Measurements from ENCODE around the gene SPAAR. TPM values are rescaled to one million over a fixed set of nuclear protein-coding genes. Genes with fewer than 3 reads are reported as not detected.
A peak's percentile ranks its signal among the peaks of the same experiment; 100 is the strongest.

The SPAAR gene, protein sequence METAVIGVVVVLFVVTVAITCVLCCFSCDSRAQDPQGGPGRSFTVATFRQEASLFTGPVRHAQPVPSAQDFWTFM
- total RNA-seq: not detected in 2 replicates
- long read RNA-seq: 0 reads

- no peak for DNase-seq (ENCODE audit: low spot score, unreplicated experiment)
- Mint-ChIP-seq H3K4me1 (ENCODE audit: low read depth) (peaks cover 13% of the 10 kb centered on the region), H3K36me3 (ENCODE audit: insufficient read depth) (no peaks in the 10 kb centered on the region), H3K27ac (peak within 1 kb of the TSS; percentile 28), H3K4me3 (ENCODE audit: low read depth) (no peak within 1 kb of the TSS), H3K27me3 (peaks cover 12% of the 10 kb centered on the region), H3K9me3 (ENCODE audit: low read depth) (no peaks in the 10 kb centered on the region)
- no peak for TF ChIP-seq CTCF (IDR thresholded peaks at IDR 0.05; ENCODE audit: unreplicated experiment)
Observed at GRCh38 chr9:35909274-35909673, at the start of gene SPAAR. SPAAR (plus strand) TSS chr9:35909490; CDS start chr9:35910464, 974 bp downstream.

- Mint-ChIP-seq H3K4me3 (ENCODE audit: low read depth) (no peak overlapping the region), H3K4me1 (ENCODE audit: low read depth) (peaks cover 3% of the 10 kb centered on the region), H3K27me3 (peaks cover 43% of the 10 kb centered on the region), H3K36me3 (ENCODE audit: insufficient read depth) (peaks cover 2% of the 10 kb centered on the region), H3K9me3 (ENCODE audit: low read depth) (no peaks in the 10 kb centered on the region), H3K27ac (no peak overlapping the region)
- no peak for DNase-seq (ENCODE audit: low spot score, unreplicated experiment)
- TF ChIP-seq CTCF (IDR thresholded peaks at IDR 0.05; ENCODE audit: unreplicated experiment): no peak
Observed at GRCh38 chr9:35859990-35860339, 49.3 kb upstream of the SPAAR start.

GRCh38 chr9:35861161-35861897 is 48.0 kb upstream of the SPAAR start:
- H3K27ac Mint-ChIP-seq: no peak overlapping the region
- H3K9me3 Mint-ChIP-seq (ENCODE audit: low read depth): no peaks in the 10 kb centered on the region
- no peak for DNase-seq (ENCODE audit: low spot score, unreplicated experiment)
- H3K36me3 Mint-ChIP-seq (ENCODE audit: insufficient read depth): peaks cover 2% of the 10 kb centered on the region
- H3K27me3 Mint-ChIP-seq: peaks cover 49% of the 10 kb centered on the region
- no peak overlapping the region for H3K4me3 Mint-ChIP-seq (ENCODE audit: low read depth)
- H3K4me1 Mint-ChIP-seq (ENCODE audit: low read depth): peaks cover 3% of the 10 kb centered on the region
- no peak for TF ChIP-seq CTCF (IDR thresholded peaks at IDR 0.05; ENCODE audit: unreplicated experiment)

DNA sequence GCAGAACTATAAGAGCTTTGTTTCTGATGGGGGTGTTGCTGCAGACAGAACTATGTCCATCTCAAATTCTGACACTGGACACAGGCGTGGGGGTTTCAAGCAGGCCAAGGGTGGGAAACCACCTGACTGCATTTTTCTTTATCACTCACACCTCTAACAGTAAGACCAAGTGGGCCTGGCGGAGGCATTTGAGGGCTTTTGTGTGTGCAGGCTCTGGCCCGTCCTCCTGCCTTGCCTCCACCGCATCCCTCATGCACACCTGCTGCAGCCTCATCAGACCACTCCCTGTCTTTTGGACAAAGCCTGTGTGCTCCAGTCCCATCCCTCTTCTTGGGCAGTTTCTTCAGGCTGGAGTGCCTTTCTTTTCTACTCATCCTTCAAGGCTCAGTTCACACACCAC is 47.0 kb upstream of the SPAAR start:
- Mint-ChIP-seq H3K27ac (no peak overlapping the region), H3K36me3 (ENCODE audit: insufficient read depth) (peaks cover 2% of the 10 kb centered on the region), H3K9me3 (ENCODE audit: low read depth) (no peaks in the 10 kb centered on the region), H3K4me1 (ENCODE audit: low read depth) (peaks cover 3% of the 10 kb centered on the region), H3K4me3 (ENCODE audit: low read depth) (no peak overlapping the region), H3K27me3 (peaks cover 46% of the 10 kb centered on the region)
- no peak for TF ChIP-seq CTCF (IDR thresholded peaks at IDR 0.05; ENCODE audit: unreplicated experiment)
- no peak for DNase-seq (ENCODE audit: low spot score, unreplicated experiment)

- H3K27me3 Mint-ChIP-seq: peaks cover 45% of the 10 kb centered on the region
- DNase-seq (ENCODE audit: low spot score, unreplicated experiment): no peak
Observed at GRCh38 chr9:35863583-35863982, 45.7 kb upstream of the SPAAR start.

More at GRCh38 chr9:35863583-35863982, 45.7 kb upstream of the SPAAR start:
- no peak overlapping the region for H3K27ac Mint-ChIP-seq
- H3K36me3 Mint-ChIP-seq (ENCODE audit: insufficient read depth): peaks cover under 1% of the 10 kb centered on the region
- no peaks in the 10 kb centered on the region for H3K9me3 Mint-ChIP-seq (ENCODE audit: low read depth)
- TF ChIP-seq CTCF (IDR thresholded peaks at IDR 0.05; ENCODE audit: unreplicated experiment): no peak
- H3K4me1 Mint-ChIP-seq (ENCODE audit: low read depth): peaks cover 3% of the 10 kb centered on the region
- H3K4me3 Mint-ChIP-seq (ENCODE audit: low read depth): no peak overlapping the region

All from progenitor cell of endocrine pancreas (in vitro differentiated cells).